CD4-positive, alpha-beta T cell treated with Interferon gamma for 1 hour (primary cell): ENCODE results near the gene LRCOL1.
"Not testable (repeated sequence)": the region's sequence is repeated elsewhere in the genome, so short reads cannot be mapped to it uniquely, and the experiment has no call there.

Experiments
- DNase-seq: peaks from one replicate; pipeline ENCODE4 v3.0.0-alpha.2; 2020

LRCOL1 gene

GRCh38 chr12:132600048-132601032 lies 10.0 kb downstream of the LRCOL1 start:
- peak; percentile 26 for DNase-seq

DNA sequence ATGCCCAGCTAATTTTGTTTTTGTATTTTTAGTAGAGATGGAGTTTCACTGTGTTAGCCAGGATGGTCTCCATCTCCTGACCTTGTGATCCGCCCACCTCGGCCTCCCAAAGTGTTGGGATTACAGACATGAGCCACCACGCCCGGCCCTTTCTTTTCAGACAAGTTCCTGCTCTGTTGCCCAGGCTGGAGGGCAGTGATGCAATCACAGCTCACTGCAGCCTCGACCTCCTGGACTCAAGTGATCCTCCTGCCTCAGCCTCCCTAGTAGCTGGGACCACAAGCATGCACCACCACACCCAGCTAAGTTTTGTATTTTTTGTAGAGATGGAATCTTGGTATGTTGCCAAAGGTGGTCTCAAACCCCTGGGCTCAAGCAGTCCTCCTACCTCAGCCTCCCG lies 10.9 kb downstream of the LRCOL1 start:
- not testable (repeated sequence) for DNase-seq

- peak; percentile 25 for DNase-seq
Measured at GRCh38 chr12:132597333-132598316, 12.8 kb downstream of the LRCOL1 start.

GRCh38 chr12:132596016-132596415 lies 14.4 kb downstream of the LRCOL1 start:
- DNase-seq, result no peak

DNA sequence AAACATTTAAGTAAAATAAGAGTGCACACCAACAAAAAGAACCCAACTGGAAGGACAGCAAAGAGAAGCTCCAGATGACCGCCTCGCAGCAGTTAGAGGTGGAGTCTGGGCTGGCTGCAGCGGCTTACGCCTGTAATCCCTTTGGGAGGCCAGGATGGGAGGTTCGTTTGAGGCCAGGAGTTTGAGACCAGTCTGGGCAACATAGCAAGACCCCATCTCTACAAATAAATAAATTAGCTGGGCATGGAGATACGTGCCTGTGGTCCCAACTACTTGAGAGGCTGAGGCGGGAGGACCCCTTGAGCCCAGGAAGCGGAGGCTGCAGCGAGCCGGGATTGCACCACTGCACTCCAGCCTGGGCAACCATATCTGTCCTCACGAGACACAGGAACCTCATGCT lies 15.2 kb downstream of the LRCOL1 start:
- DNase-seq, result no peak

GRCh38 chr12:132593938-132594358 lies 16.4 kb downstream of the LRCOL1 start:
- DNase-seq, result peak; percentile 34

DNA sequence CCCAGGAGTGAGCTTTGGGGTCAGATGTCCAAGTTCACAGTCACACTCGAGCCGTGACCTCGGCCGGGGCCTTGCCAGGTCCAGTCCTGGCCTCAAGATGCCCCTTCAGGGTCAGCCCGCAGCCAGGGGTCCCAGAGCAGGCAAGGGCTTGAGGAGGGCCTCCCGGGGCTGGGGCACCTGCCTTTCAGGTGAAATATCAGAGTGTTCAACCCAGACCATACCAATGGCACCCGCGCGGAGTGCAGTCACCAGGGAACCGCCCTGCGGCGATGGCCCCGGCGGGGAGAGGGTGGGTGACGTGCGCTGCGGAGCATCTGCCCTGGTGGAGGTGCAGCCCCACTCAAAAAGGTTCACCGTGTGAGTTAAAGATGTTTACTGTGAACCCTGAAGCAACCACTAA lies 16.9 kb downstream of the LRCOL1 start:
- DNase-seq, result no peak

- no peak for DNase-seq
Measured at GRCh38 chr12:132593071-132593470, 17.3 kb downstream of the LRCOL1 start.

GRCh38 chr12:132592282-132592970 lies 18.0 kb downstream of the LRCOL1 start:
- DNase-seq, result no peak

GRCh38 chr12:132591107-132591935 lies 19.1 kb downstream of the LRCOL1 start:
- no peak for DNase-seq

GRCh38 chr12:132588821-132589669 lies 21.3 kb downstream of the LRCOL1 start:
- DNase-seq, result no peak

GRCh38 chr12:132588319-132588718 lies 22.1 kb downstream of the LRCOL1 start:
- DNase-seq, result no peak

DNA sequence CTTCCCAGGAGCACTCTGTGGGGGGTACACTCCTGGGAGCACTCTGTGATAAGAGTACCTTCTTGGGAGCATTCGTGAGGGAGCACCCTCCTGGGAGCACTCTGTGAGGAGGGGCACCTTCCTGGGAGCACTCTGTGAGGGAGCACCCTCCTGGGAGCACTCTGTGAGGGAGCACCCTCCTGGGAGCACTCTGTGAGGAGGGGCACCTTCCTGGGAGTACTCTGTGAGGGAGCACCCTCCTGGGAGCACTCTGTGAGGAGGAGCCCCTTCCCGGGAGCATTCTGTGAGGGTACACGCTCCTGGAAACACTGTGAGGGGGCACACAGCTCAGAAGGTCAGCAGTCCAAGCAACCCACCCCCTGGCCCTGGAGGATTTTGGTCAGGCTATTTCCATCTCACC lies 22.6 kb downstream of the LRCOL1 start:
- no peak for DNase-seq

DNA sequence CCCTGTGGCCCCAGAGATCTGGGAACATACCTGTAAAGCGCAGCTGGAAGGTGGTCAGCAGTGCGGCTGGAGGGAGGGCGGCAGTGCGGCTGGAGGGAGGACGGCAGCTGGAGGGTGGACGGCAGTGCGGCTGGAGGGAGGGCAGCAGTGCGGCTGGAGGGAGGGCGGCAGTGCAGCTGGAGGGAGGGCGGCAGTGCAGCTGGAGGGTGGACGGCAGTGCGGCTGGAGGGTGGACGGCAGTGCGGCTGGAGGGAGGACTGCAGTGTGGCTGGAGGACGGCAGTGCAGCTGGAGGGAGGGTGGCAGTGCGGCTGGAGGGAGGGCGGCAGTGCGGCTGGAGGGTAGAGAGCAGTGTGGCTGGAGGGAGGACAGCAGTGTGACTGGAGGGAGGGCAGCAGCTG lies 23.5 kb downstream of the LRCOL1 start:
- no peak for DNase-seq

GRCh38 chr12:132585177-132585576 lies 25.2 kb downstream of the LRCOL1 start:
- DNase-seq, result no peak

DNA sequence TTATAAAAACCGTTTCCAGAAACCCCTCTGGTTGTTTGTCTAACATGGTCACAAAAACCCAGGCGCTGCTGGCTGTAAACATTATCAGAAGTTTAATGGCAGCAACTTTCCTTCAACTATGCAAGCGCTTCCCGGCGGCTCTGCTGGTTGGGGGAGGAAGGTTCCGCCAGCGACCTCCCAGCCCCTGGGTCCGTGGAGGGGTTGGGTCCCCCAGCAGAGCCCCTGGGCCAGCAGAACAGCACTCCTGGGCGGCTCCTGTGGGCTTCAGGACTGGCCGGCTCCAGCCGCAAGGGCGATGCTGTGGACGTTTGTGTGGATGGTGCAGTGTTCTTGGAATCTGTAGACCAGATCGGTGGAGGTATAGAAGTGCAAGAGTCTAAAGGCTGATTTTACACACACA lies 26.0 kb downstream of the LRCOL1 start:
- no peak for DNase-seq

- DNase-seq, result no peak
Measured at GRCh38 chr12:132583736-132584135, 26.6 kb downstream of the LRCOL1 start.

DNA sequence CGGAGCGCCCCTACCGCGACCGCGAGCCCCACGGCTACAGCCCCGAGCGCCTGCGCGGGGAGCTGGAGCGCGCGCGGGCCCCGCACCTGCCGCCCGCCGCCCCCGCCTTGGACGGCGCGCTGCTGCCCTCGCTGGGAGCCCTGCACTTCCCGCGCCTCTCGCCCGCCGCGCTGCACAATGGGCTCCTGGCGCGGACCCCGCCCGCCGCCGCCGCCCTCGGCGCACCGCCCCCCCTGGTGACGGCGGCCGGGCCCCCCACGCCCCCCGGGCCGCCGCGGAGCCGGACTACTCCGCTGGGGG lies 27.0 kb downstream of the LRCOL1 start:
- DNase-seq, result no peak

- DNase-seq, result no peak
Measured at GRCh38 chr12:132582582-132583410, 27.6 kb downstream of the LRCOL1 start.

DNA sequence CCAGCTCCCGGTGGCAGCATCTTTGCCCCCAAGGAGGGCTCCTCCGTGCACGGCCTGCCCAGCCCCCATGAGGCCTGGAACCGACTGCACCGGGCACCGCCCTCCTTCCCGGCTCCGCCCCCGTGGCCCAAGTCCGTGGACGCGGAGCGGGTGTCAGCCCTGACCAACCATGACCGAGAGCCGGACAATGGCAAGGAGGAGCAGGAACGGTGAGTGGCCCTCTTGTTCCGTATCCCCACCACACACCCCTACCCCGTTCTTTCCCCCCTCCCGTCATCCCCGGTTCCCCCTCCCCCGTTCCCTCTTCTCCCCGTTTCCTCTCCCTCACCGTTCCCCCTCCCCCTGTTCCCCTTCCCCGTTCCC lies 28.3 kb downstream of the LRCOL1 start:
- DNase-seq, result no peak
